ENCODE results near the gene PRKCE. TPM values are rescaled to one million over a fixed set of nuclear protein-coding genes. Genes with fewer than 3 reads are reported as not detected.

Gene PRKCE
- total RNA-seq, 2 experiments from 2014 or later = 24.9 to 26.2 TPM

GRCh38 chr2:46164529-46165301 is 513.2 kb downstream of the PRKCE start:
- no peaks in the 10 kb centered on the region for H3K27me3 Mint-ChIP-seq
- POLR2A ChIA-PET = no interaction called here

GRCh38 chr2:46165916-46166315 is 514.4 kb downstream of the PRKCE start:
- no peak for TF ChIP-seq CTCF (IDR thresholded peaks at IDR 0.05)
- no peak overlapping the region for H3K27ac ChIP-seq (ENCODE audit: low read depth in 1 of 2, low read length in 2 of 2)
- Mint-ChIP-seq H3K27ac (no peak overlapping the region), H3K4me1 (ENCODE audit: low read depth) (no peaks in the 10 kb centered on the region), H3K4me3 (no peak overlapping the region), H3K9me3 (no peaks in the 10 kb centered on the region), H3K27me3 (no peaks in the 10 kb centered on the region), H3K36me3 (ENCODE audit: low read depth) (peaks cover 5% of the 10 kb centered on the region)
- intact Hi-C loops (cut with DNase I, micrococcal nuclease) = no loop called here
- ATAC-seq (ENCODE audit: poor library complexity) = no peak
- no peaks in the 10 kb centered on the region for H3K36me3 ChIP-seq (ENCODE audit: insufficient read depth, low read length)
- H3K4me1 ChIP-seq (ENCODE audit: insufficient read depth, low read length) = no peaks in the 10 kb centered on the region
- ChIA-PET POLR2A (no interaction called here), CTCF (no interaction called here)
- H3K9me3 ChIP-seq (ENCODE audit: control insufficient read depth in 1 of 2, insufficient read depth in 1 of 2, low read length in 2 of 2) = no peaks in the 10 kb centered on the region
- H3K4me3 ChIP-seq (ENCODE audit: low read length) = no peak overlapping the region
- no peak for DNase-seq
- H3K27me3 ChIP-seq (ENCODE audit: control insufficient read depth in 1 of 2, insufficient read depth in 2 of 2, low read length in 2 of 2) = no peaks in the 10 kb centered on the region

More at GRCh38 chr2:46164529-46165301, 513.2 kb downstream of the PRKCE start:
- Mint-ChIP-seq H3K4me3 (no peak overlapping the region), H3K36me3 (ENCODE audit: low read depth) (peaks cover 5% of the 10 kb centered on the region), H3K27ac (no peak overlapping the region), H3K4me1 (ENCODE audit: low read depth) (no peaks in the 10 kb centered on the region), H3K9me3 (no peaks in the 10 kb centered on the region)
- Histone ChIP-seq H3K36me3 (ENCODE audit: insufficient read depth, low read length) (no peaks in the 10 kb centered on the region), H3K9me3 (ENCODE audit: control insufficient read depth in 1 of 2, insufficient read depth in 1 of 2, low read length in 2 of 2) (no peaks in the 10 kb centered on the region), H3K4me3 (ENCODE audit: low read length) (no peak overlapping the region), H3K27ac (ENCODE audit: low read depth in 1 of 2, low read length in 2 of 2) (no peak overlapping the region), H3K4me1 (ENCODE audit: insufficient read depth, low read length) (no peaks in the 10 kb centered on the region), H3K27me3 (ENCODE audit: control insufficient read depth in 1 of 2, insufficient read depth in 2 of 2, low read length in 2 of 2) (no peaks in the 10 kb centered on the region)
- CTCF ChIA-PET = no interaction called here
- intact Hi-C loops (cut with DNase I, micrococcal nuclease) = no loop called here
- no peak for DNase-seq
- ATAC-seq (ENCODE audit: poor library complexity) = no peak
- no peak for TF ChIP-seq CTCF (IDR thresholded peaks at IDR 0.05)

GRCh38 chr2:46167406-46167805 is 515.9 kb downstream of the PRKCE start:
- H3K27ac Mint-ChIP-seq = no peak overlapping the region
- ATAC-seq (ENCODE audit: poor library complexity) = no peak
- H3K4me3 Mint-ChIP-seq = no peak overlapping the region

More at GRCh38 chr2:46167406-46167805, 515.9 kb downstream of the PRKCE start:
- Mint-ChIP-seq H3K36me3 (ENCODE audit: low read depth) (peaks cover 3% of the 10 kb centered on the region), H3K4me1 (ENCODE audit: low read depth) (no peaks in the 10 kb centered on the region), H3K27me3 (no peaks in the 10 kb centered on the region), H3K9me3 (no peaks in the 10 kb centered on the region)
- intact Hi-C loops (cut with DNase I, micrococcal nuclease) = no loop called here
- Histone ChIP-seq H3K27ac (ENCODE audit: low read depth in 1 of 2, low read length in 2 of 2) (no peak overlapping the region), H3K4me3 (ENCODE audit: low read length) (no peak overlapping the region), H3K27me3 (ENCODE audit: control insufficient read depth in 1 of 2, insufficient read depth in 2 of 2, low read length in 2 of 2) (no peaks in the 10 kb centered on the region), H3K36me3 (ENCODE audit: insufficient read depth, low read length) (no peaks in the 10 kb centered on the region), H3K9me3 (ENCODE audit: control insufficient read depth in 1 of 2, insufficient read depth in 1 of 2, low read length in 2 of 2) (no peaks in the 10 kb centered on the region), H3K4me1 (ENCODE audit: insufficient read depth, low read length) (no peaks in the 10 kb centered on the region)
- TF ChIP-seq CTCF (IDR thresholded peaks at IDR 0.05) = no peak
- CTCF ChIA-PET = no interaction called here
- POLR2A ChIA-PET = no interaction called here
- no peak for DNase-seq
